ENCODE data around the gene ALCAM. TPM values are rescaled to one million over a fixed set of nuclear protein-coding genes. Genes with fewer than 3 reads are reported as not detected.

ALCAM gene
- total RNA-seq, 3 donors from 2014 or later, result 12.6 to 23.7 (median 14.8) TPM

DNA sequence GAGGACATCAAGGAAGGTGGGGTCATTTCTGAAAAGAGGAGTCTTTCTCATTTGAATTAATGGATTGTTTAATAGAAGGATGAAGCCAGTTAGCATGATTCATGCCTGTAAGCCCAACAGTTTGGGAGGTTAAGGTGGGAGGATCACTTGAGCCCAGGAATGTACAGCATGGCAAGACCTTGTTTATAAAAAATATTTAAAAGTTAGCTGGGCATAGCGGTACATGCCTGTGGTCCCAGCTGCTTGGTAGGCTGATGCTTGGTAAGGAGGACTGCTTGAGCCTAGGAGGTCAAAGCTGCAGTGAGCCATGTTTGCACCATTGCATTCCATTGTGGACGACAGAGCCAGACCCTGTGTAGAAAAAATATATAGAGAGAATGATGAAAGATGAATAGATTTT is 165.5 kb downstream of the ALCAM start:
- Histone ChIP-seq H3K36me3 (ENCODE audit: low read depth) (no peaks in the 10 kb centered on the region), H3K4me1 (ENCODE audit: low read depth) (no peaks in the 10 kb centered on the region), H3K4me3 (no peak overlapping the region), H3K9me3 (no peaks in the 10 kb centered on the region)
- intact Hi-C loops (cut with DNase I, micrococcal nuclease), result no loop called here
- no peak for ATAC-seq
- TF ChIP-seq, protein P1, sequence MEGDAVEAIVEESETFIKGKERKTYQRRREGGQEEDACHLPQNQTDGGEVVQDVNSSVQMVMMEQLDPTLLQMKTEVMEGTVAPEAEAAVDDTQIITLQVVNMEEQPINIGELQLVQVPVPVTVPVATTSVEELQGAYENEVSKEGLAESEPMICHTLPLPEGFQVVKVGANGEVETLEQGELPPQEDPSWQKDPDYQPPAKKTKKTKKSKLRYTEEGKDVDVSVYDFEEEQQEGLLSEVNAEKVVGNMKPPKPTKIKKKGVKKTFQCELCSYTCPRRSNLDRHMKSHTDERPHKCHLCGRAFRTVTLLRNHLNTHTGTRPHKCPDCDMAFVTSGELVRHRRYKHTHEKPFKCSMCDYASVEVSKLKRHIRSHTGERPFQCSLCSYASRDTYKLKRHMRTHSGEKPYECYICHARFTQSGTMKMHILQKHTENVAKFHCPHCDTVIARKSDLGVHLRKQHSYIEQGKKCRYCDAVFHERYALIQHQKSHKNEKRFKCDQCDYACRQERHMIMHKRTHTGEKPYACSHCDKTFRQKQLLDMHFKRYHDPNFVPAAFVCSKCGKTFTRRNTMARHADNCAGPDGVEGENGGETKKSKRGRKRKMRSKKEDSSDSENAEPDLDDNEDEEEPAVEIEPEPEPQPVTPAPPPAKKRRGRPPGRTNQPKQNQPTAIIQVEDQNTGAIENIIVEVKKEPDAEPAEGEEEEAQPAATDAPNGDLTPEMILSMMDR (IDR thresholded peaks at IDR 0.05), result no peak
- no peak for DNase-seq

DNA sequence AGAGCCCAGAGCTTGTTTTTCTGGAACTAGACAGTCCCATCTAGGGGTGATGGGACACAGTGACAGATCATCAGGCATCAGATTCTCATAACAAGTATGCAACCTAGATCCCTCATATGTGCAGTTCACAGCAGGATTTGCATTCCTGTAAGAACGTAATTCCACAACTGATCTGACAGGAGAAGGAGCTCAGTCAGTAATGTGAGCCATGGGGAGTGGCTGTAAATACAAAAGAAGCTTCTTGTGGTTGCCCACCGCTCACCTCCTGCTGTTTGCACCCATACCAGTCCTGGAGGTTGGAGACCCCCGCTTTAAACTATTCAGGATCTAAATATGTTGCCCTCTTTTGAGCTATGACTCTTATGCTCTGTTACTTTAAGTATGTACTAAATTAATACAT is 167.3 kb downstream of the ALCAM start:
- no peaks in the 10 kb centered on the region for H3K36me3 ChIP-seq (ENCODE audit: low read depth)
- intact Hi-C loops (cut with DNase I, micrococcal nuclease), result no loop called here
- no peak for DNase-seq

DNA sequence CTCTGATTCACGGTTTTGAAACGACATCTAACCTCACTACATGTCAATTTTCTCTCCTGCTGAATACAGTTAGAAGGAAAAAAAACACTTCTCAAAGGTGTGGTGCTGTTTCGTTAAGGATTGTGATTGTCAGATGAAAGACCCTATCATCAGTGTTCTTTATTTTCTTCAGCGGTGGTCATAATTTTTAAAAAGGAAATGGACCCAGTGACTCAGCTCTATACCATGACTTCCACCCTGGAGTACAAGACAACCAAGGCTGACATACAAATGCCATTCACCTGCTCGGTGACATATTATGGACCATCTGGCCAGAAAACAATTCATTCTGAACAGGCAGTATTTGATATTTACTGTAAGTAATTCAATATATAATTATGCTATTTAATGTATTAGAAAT is 167.8 kb downstream of the ALCAM start:
- intact Hi-C loops (cut with DNase I, micrococcal nuclease), result no loop called here
- H3K9me3 ChIP-seq, result no peaks in the 10 kb centered on the region
- no peaks in the 10 kb centered on the region for H3K36me3 ChIP-seq (ENCODE audit: low read depth)
- TF ChIP-seq, protein P1 (IDR thresholded peaks at IDR 0.05), result no peak
- H3K4me1 ChIP-seq (ENCODE audit: low read depth), result no peaks in the 10 kb centered on the region
- DNase-seq (no peak), ATAC-seq (no peak)
- H3K4me3 ChIP-seq, result no peak overlapping the region

More for the DNA sequence above, 167.3 kb downstream of the ALCAM start:
- H3K4me1 ChIP-seq (ENCODE audit: low read depth), result no peaks in the 10 kb centered on the region
- TF ChIP-seq, protein P1 (IDR thresholded peaks at IDR 0.05), result no peak
- H3K4me3 ChIP-seq, result no peak overlapping the region
- ATAC-seq, result no peak
- no peaks in the 10 kb centered on the region for H3K9me3 ChIP-seq

DNA sequence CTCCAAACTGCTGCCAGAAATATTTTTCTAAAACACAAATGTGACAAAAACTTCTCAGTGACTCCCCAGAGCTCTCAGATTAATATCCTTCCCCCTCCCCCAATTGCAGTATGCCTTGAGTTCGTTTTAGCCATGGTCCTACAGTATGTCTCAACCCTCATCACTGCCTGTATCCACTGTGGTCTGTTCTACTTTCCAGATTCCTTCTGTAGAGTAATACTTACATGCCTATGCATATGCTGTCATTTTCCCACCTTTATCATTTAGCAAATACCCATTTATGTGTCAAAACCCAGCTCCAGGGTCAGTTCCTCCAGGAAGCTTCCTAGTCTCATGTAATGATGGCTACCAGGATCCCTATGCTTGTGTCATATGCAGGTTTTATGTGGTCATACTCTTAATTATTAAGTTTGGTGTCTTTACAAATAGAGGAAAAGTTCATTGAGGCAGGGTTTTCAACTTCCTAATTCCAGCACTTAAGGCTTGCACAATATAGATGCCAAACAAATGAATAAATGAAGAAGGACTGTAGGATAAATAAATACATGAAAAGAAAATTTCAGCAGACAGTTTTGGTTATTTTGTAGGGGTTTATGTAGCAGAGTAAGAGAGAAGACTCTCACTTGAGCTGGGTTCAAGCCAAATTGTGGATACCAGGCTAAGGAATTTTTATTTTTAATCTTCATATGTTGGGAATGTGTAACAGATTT is 170.8 kb downstream of the ALCAM start:
- ATAC-seq, result no peak
- TF ChIP-seq, protein P1 (IDR thresholded peaks at IDR 0.05), result no peak
- DNase-seq, result no peak
- Histone ChIP-seq H3K4me1 (ENCODE audit: low read depth) (no peaks in the 10 kb centered on the region), H3K4me3 (no peak overlapping the region), H3K9me3 (no peaks in the 10 kb centered on the region), H3K36me3 (ENCODE audit: low read depth) (no peaks in the 10 kb centered on the region)
- intact Hi-C loops (cut with DNase I, micrococcal nuclease), result no loop called here

DNA sequence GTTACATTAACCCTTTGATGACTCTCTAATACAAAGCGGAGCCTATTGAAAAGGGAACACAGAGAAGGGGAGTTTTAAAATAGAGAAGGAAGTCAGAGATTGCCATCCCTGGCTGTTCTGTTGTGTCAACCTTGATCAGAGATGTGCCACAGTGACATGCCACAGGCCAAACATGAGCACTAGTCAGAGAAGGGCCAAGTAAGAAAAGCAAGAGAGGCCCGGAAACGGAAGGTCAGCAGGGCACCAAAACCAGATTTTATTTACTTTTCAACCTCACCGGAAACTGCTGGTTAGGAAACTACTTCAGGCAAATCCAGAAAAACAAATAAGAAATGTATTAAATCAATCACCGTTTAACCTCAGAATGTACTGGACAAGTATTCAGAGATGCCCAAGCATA is 171.8 kb downstream of the ALCAM start:
- Histone ChIP-seq H3K4me3 (no peak overlapping the region), H3K9me3 (no peaks in the 10 kb centered on the region), H3K36me3 (ENCODE audit: low read depth) (no peaks in the 10 kb centered on the region), H3K4me1 (ENCODE audit: low read depth) (no peaks in the 10 kb centered on the region)
- DNase-seq (no peak), ATAC-seq (no peak)
- intact Hi-C loops (cut with DNase I, micrococcal nuclease), result no loop called here
- TF ChIP-seq, protein P1 (IDR thresholded peaks at IDR 0.05), result no peak
